ACC112 (cell line): Measurements from ENCODE around the gene BEND4.

ENCODE experiments used
- H2AFZ ChIP-seq: fragments of 200-600 bp; sonication (generic); one replicate; pipeline ENCODE4 v1.6.0; 2017; ENCODE audit warnings: antibody characterized with exemption, low read length; ENCODE audit not compliant: unreplicated experiment
- H3K27ac ChIP-seq: fragments of 200-600 bp; sonication (generic); 2 replicates; pipeline ENCODE4 v1.5.1; 2014; ENCODE audit warnings: low read depth, mild to moderate bottlenecking, antibody characterized with exemption, low read length, moderate library complexity
- H3K27me3 ChIP-seq: fragments of 200-600 bp; sonication (generic); 2 replicates; pipeline ENCODE4 v1.6.1; 2014; ENCODE audit warnings: mild to moderate bottlenecking, antibody characterized with exemption, low read length, moderate library complexity, mixed read lengths; ENCODE audit not compliant: insufficient read depth
- H3K36me3 ChIP-seq: fragments of 200-600 bp; sonication (generic); 2 replicates; pipeline ENCODE4 v1.6.1; 2016; ENCODE audit warnings: mild to moderate bottlenecking, antibody characterized with exemption, low read length, moderate library complexity, mixed read lengths; ENCODE audit not compliant: insufficient read depth
- H3K4me1 ChIP-seq: fragments of 200-600 bp; sonication (generic); one replicate; pipeline ENCODE4 v1.6.1; 2016; ENCODE audit warnings: low read length, mixed read lengths; ENCODE audit not compliant: insufficient read depth, unreplicated experiment, control insufficient read depth
- H3K4me3 ChIP-seq: fragments of 200-600 bp; sonication (generic); 2 replicates; pipeline ENCODE4 v1.5.1; 2014; ENCODE audit warnings: mild to moderate bottlenecking, low read depth, low read length
- H3K79me2 ChIP-seq: fragments of 200-600 bp; sonication (generic); one replicate; pipeline ENCODE4 v1.6.0; 2016; ENCODE audit warnings: low read length; ENCODE audit not compliant: control insufficient read depth, unreplicated experiment, insufficient read depth

Gene BEND4

GRCh38 chr4:42149004-42149403, 3.5 kb downstream of the BEND4 start:
- no peak overlapping the region for H2AFZ ChIP-seq
- H3K27ac ChIP-seq = no peak overlapping the region
- no peaks in the 10 kb centered on the region for H3K36me3 ChIP-seq
- H3K27me3 ChIP-seq = peaks cover 96% of the 10 kb centered on the region
- H3K4me3 ChIP-seq = no peak overlapping the region
- no peaks in the 10 kb centered on the region for H3K4me1 ChIP-seq
- no peaks in the 10 kb centered on the region for H3K79me2 ChIP-seq

- H3K36me3 ChIP-seq = no peaks in the 10 kb centered on the region
- H3K4me3 ChIP-seq = no peak overlapping the region
- peaks cover 96% of the 10 kb centered on the region for H3K27me3 ChIP-seq
- H3K4me1 ChIP-seq = no peaks in the 10 kb centered on the region
- no peaks in the 10 kb centered on the region for H3K79me2 ChIP-seq
- no peak overlapping the region for H2AFZ ChIP-seq
- no peak overlapping the region for H3K27ac ChIP-seq
Measured at GRCh38 chr4:42148425-42148824, 4.0 kb downstream of the BEND4 start.

DNA sequence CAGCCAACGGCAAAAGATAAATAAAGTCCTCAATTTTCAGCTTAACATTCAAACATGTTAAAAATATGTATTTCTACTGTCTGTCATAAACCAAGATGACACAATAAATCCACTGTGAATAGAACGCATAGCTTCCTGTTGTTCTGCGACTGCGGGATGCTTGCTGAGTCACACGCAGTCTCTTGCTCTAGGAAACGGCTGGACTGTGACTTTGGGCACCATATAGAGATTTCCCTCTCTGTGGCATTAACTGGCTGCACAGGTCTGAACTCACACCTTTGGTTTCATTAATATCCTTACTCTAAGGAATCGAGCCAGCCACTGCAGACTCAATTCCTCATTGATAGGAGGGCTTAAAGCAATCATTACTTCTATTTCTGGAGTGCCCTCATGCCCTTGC, 8.4 kb downstream of the BEND4 start:
- Histone ChIP-seq H3K36me3 (no peaks in the 10 kb centered on the region), H3K27ac (no peak overlapping the region), H2AFZ (no peak overlapping the region), H3K4me1 (no peaks in the 10 kb centered on the region), H3K4me3 (no peak overlapping the region), H3K27me3 (peaks cover 73% of the 10 kb centered on the region), H3K79me2 (no peaks in the 10 kb centered on the region)

GRCh38 chr4:42142591-42142990, 9.9 kb downstream of the BEND4 start:
- no peaks in the 10 kb centered on the region for H3K79me2 ChIP-seq

DNA sequence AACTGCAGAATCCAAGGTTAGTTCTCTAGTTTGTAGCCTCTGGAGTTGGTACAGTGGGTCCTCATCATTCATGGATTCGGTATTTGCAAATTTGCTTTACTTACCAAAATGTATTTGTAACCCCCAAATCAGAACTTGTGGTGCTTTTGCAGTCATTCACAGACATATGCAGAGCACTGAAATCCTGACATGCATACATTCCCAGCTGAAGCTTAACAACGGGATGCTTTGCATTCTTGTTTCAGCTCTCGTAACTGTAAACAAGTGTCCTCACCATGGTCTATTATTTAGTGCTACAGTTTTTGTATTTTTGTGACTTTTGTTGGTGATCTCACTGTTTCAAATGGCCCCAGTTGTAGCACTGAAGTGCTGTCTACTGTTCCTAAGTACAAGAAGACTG, 16.1 kb downstream of the BEND4 start:
- Histone ChIP-seq H3K27ac (no peak overlapping the region), H3K27me3 (peaks cover 67% of the 10 kb centered on the region), H2AFZ (no peak overlapping the region), H3K36me3 (no peaks in the 10 kb centered on the region), H3K4me1 (no peaks in the 10 kb centered on the region), H3K79me2 (no peaks in the 10 kb centered on the region), H3K4me3 (no peak overlapping the region)

More at GRCh38 chr4:42142591-42142990, 9.9 kb downstream of the BEND4 start:
- no peaks in the 10 kb centered on the region for H3K4me1 ChIP-seq
- H2AFZ ChIP-seq = no peak overlapping the region
- H3K27me3 ChIP-seq = peaks cover 70% of the 10 kb centered on the region
- H3K27ac ChIP-seq = no peak overlapping the region
- no peaks in the 10 kb centered on the region for H3K36me3 ChIP-seq
- H3K4me3 ChIP-seq = no peak overlapping the region

GRCh38 chr4:42133006-42133405, 19.4 kb downstream of the BEND4 start:
- H3K27me3 ChIP-seq = peaks cover 40% of the 10 kb centered on the region
- no peak overlapping the region for H3K4me3 ChIP-seq
- H3K27ac ChIP-seq = no peak overlapping the region
- H3K36me3 ChIP-seq = no peaks in the 10 kb centered on the region
- no peaks in the 10 kb centered on the region for H3K79me2 ChIP-seq
- H3K4me1 ChIP-seq = no peaks in the 10 kb centered on the region
- no peak overlapping the region for H2AFZ ChIP-seq

DNA sequence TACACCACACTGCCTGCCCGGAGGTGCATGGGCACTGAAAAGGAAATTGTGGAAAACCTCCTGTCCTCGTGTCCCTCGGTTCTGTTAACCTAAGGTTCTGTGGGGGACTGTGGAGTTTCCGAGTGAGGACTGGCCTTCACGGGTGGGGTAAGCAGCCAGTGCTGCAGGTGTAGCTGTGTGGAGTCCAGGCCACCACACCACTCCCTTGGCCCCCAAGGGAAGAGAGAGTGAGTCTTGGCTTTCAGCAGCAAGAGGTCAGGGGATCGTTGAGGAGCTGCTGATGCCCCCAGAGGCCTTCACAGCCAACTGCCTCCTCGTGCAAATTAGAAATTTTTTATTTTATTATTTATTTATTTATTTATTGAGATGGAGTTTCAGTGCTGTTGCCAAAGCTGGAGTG, 20.4 kb downstream of the BEND4 start:
- Histone ChIP-seq H3K4me3 (no peak overlapping the region), H3K79me2 (no peaks in the 10 kb centered on the region), H3K36me3 (no peaks in the 10 kb centered on the region), H2AFZ (no peak overlapping the region), H3K27ac (no peak overlapping the region), H3K27me3 (peaks cover 31% of the 10 kb centered on the region), H3K4me1 (no peaks in the 10 kb centered on the region)

DNA sequence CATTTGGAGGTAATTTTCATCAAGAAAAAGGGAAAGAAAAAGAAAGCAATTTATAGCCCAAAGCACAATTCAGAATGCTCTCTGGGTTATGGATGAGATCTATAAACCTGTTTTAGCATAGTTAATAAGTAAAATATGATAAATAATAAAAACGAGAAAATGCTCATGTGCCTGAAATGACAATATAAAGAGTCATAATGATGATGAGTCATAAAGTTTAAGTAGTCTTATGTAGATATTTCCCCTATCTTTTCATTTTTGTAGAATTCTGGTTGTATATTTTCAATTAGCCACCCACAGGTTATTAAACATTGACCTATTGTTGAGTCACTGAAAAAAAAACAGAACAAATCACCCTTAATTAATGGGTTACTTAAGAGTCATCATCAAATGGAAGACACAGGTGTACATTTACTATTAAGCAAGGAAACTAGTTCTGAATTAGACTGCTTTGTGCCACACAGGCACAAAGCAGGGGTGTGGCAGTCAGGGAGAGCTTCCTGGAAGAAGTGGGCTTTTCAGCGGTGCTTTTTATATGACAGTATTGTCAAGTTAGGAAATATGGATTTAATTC, 29.3 kb downstream of the BEND4 start:
- H3K27ac ChIP-seq = no peak overlapping the region
- no peak overlapping the region for H3K4me3 ChIP-seq
- peaks cover 62% of the 10 kb centered on the region for H3K27me3 ChIP-seq
- no peaks in the 10 kb centered on the region for H3K36me3 ChIP-seq
- no peaks in the 10 kb centered on the region for H3K79me2 ChIP-seq
- H3K4me1 ChIP-seq = no peaks in the 10 kb centered on the region
- no peak overlapping the region for H2AFZ ChIP-seq

GRCh38 chr4:42122237-42122636, 30.2 kb downstream of the BEND4 start:
- H3K79me2 ChIP-seq = no peaks in the 10 kb centered on the region
- no peak overlapping the region for H3K27ac ChIP-seq
- H3K27me3 ChIP-seq = peaks cover 71% of the 10 kb centered on the region
- H2AFZ ChIP-seq = no peak overlapping the region
- H3K4me1 ChIP-seq = no peaks in the 10 kb centered on the region
- H3K4me3 ChIP-seq = no peak overlapping the region
- H3K36me3 ChIP-seq = no peaks in the 10 kb centered on the region

- H3K27ac ChIP-seq = no peak overlapping the region
- no peak overlapping the region for H2AFZ ChIP-seq
- H3K4me1 ChIP-seq = no peaks in the 10 kb centered on the region
- peaks cover 87% of the 10 kb centered on the region for H3K27me3 ChIP-seq
- H3K4me3 ChIP-seq = no peak overlapping the region
- no peaks in the 10 kb centered on the region for H3K79me2 ChIP-seq
- H3K36me3 ChIP-seq = no peaks in the 10 kb centered on the region
Measured at GRCh38 chr4:42119886-42120285, 32.6 kb downstream of the BEND4 start.

- H3K27me3 ChIP-seq = peaks cover 94% of the 10 kb centered on the region
- H3K36me3 ChIP-seq = no peaks in the 10 kb centered on the region
- no peak overlapping the region for H2AFZ ChIP-seq
- H3K27ac ChIP-seq = no peak overlapping the region
- no peaks in the 10 kb centered on the region for H3K79me2 ChIP-seq
- no peaks in the 10 kb centered on the region for H3K4me1 ChIP-seq
- H3K4me3 ChIP-seq = no peak overlapping the region
Measured at GRCh38 chr4:42112846-42113245, 39.6 kb downstream of the BEND4 start.
